K562 (cell line): ENCODE results near the gene CPSF4L. TPM values are rescaled to one million over a fixed set of nuclear protein-coding genes. Genes with fewer than 3 reads are reported as not detected.

Experiments used
- ARHGAP35 ChIP-seq: fragments of 450-650 bp; IDR thresholded peaks from 2 replicates; pipeline ENCODE4 v1.6.1; 2018; ENCODE audit not compliant: partially characterized antibody
- ARID3B ChIP-seq: fragments of 250-450 bp; sonication (Bioruptor Pico); IDR thresholded peaks from 2 replicates; pipeline ENCODE4 v1.4.0; 2020; ENCODE audit warnings: borderline replicate concordance
- ATF2 ChIP-seq: sonication (generic); formaldehyde crosslinking; IDR thresholded peaks from 2 replicates; pipeline ENCODE4 v1.8.1; 2022; ENCODE audit warnings: missing genetic modification reagents
- CC2D1A ChIP-seq: fragments of 450-650 bp; IDR thresholded peaks from 2 replicates; pipeline ENCODE4 v1.6.1; 2017; ENCODE audit warnings: mild to moderate bottlenecking
- CTBP1 ChIP-seq: fragments of 450-650 bp; IDR thresholded peaks from 2 replicates; pipeline ENCODE4 v1.6.1; 2016; ENCODE audit warnings: borderline replicate concordance
- CTCF ChIP-seq, 3 experiments: IDR thresholded peaks in 2 of 3; conservative IDR thresholded peaks in 1 of 3; 2 replicates each; pipeline ENCODE4 v1.5.1; 2011 to 2012; ENCODE audit warnings: low read length in 3 of 3, mild to moderate bottlenecking in 3 of 3, control low read depth in 2 of 3, improper control_type of control experiment in 1 of 3, inconsistent platforms in 1 of 3, low read depth in 1 of 3, mixed read lengths in 1 of 3, moderate library complexity in 1 of 3; ENCODE audit not compliant: insufficient read depth in 2 of 3
- DIDO1 ChIP-seq: fragments of 450-650 bp; IDR thresholded peaks from 2 replicates; pipeline ENCODE4 v1.6.1; 2016; ENCODE audit warnings: low read depth, missing biosample characterization, missing genetic modification characterization
- E2F8 ChIP-seq: fragments of 450-650 bp; IDR thresholded peaks from 2 replicates; pipeline ENCODE4 v1.7.1; 2018; ENCODE audit warnings: mild to moderate bottlenecking, low read depth; ENCODE audit not compliant: partially characterized antibody
- ELF4 ChIP-seq: fragments of 450-650 bp; formaldehyde crosslinking; IDR thresholded peaks from 2 replicates; pipeline ENCODE4 v1.4.0; 2022; ENCODE audit warnings: missing genetic modification characterization
- ETS1 ChIP-seq: conservative IDR thresholded peaks from 2 replicates; pipeline ENCODE4 v1.6.1; 2011; ENCODE audit warnings: low read depth, mild to moderate bottlenecking, low read length; ENCODE audit not compliant: control insufficient read depth
- FOXK2 ChIP-seq, 2 experiments: fragments of 450-650 bp; IDR thresholded peaks in 1 of 2; conservative IDR thresholded peaks in 1 of 2; 2 replicates each; pipeline ENCODE4 v1.6.1; 2016; ENCODE audit warnings: low read depth in 2 of 2, mild to moderate bottlenecking in 1 of 2
- HOMEZ ChIP-seq: fragments of 250-450 bp; sonication (Bioruptor Pico); IDR thresholded peaks from 2 replicates; pipeline ENCODE4 v1.4.0; 2020; ENCODE audit warnings: mild to moderate bottlenecking, moderate library complexity
- KDM1A ChIP-seq, 2 experiments: fragments of 450-650 bp; IDR thresholded peaks; 2 replicates each; pipeline ENCODE4 v1.6.1; 2016; ENCODE audit warnings: mild to moderate bottlenecking in 2 of 2
- ZNF134 ChIP-seq: fragments of 250-450 bp; sonication (Bioruptor Pico); conservative IDR thresholded peaks from 2 replicates; pipeline ENCODE4 v1.4.0; 2020
- ZSCAN29 ChIP-seq: fragments of 450-650 bp; IDR thresholded peaks from 2 replicates; pipeline ENCODE4 v1.6.1; 2017
- polyA plus RNA-seq, 8 experiments: library from polyadenylated mRNA; depleted of rRNA in 4 of 8; stranded (reverse) in 5 of 8; unstranded in 3 of 8; fragments of >200 nt; fragmentation: Nextera tagmentation in 2 of 8; fragmentation: Illumina TruSeq in 1 of 8; extraction: Ambion mirVana in 2 of 8; extraction: Trizol in 1 of 8; gene quantifications; 2 replicates each; pipeline versions ENCODE4 v1.2.1 to v1.2.3, GENCODE V29; 2011 to 2014; ENCODE audit warnings: inconsistent platforms in 1 of 8, missing spikeins in 1 of 8
- total RNA-seq, 7 experiments: library from RNA; depleted of rRNA in 6 of 7; stranded (reverse); fragments of >200 nt in 6 of 7; fragmentation: Illumina TruSeq in 2 of 7; extraction: Trizol in 2 of 7; gene quantifications; 2 replicates each; pipeline versions ENCODE4 v1.2.1 to v1.2.3, GENCODE V29; 2011 to 2021; ENCODE audit warnings: low replicate concordance in 1 of 7

Gene CPSF4L
- total and polyA plus RNA-seq, 9 of the 15 experiments (the other 6 are each of a cell fraction or from before 2014, with no cell fraction given): not detected

- TF ChIP-seq CTCF (IDR thresholded peaks at IDR 0.05 in 2 of 3, conservative IDR thresholded peaks at IDR 0.05 in 1 of 3; ENCODE audit: insufficient read depth in 2 of 3, low read depth in 1 of 3, low read length in 3 of 3) (peak; percentile 47 to 56 (median 54); a peak in 4 of 6 replicates), CTBP1 (peak; percentile 79), ZNF134 (CRISPR knock-in tag) (0 out of 2 replicates have a peak, but pooled peaks have one; percentile 42), ATF2 (CRISPR knock-in tag) (no peak), ARHGAP35 (no peak), ARID3B (CRISPR knock-in tag) (no peak), CC2D1A (no peak), ELF4 (CRISPR knock-in tag) (no peak), DIDO1 (tag) (no peak), HOMEZ (CRISPR knock-in tag) (no peak), ZSCAN29 (no peak), FOXK2 (conservative IDR thresholded peaks at IDR 0.05 in 1 of 2, IDR thresholded peaks at IDR 0.05 in 1 of 2; ENCODE audit: low read depth in 2 of 2) (peak; percentile 74 to 82), E2F8 (peak; percentile 35), ETS1 (peak; percentile 46; the same call in 1 of the 2 replicates), KDM1A (IDR thresholded peaks at IDR 0.05) (no peak; a peak in 1 of 4 replicates)
Observed at GRCh38 chr17:73304971-73305812, 43.5 kb upstream of the CPSF4L start (continued).
